HepG2 (cell line): Measurements from ENCODE around the gene KCTD18. TPM values are rescaled to one million over a fixed set of nuclear protein-coding genes. Genes with fewer than 3 reads are reported as not detected.
A peak's percentile ranks its signal among the peaks of the same experiment; 100 is the strongest.

ENCODE experiments used
- CCAR2 ChIP-seq: fragments of 200-400 bp; formaldehyde crosslinking; optimal IDR thresholded peaks from 2 replicates; pipeline ENCODE3; 2018; ENCODE audit warnings: low read depth, mild to moderate bottlenecking, low read length, moderate library complexity
- DBP ChIP-seq: sonication (generic); formaldehyde crosslinking; IDR thresholded peaks from 2 replicates; pipeline ENCODE4 v1.4.0; 2020; ENCODE audit warnings: missing genetic modification reagents; ENCODE audit errors: not compliant biosample characterization
- EHMT2 ChIP-seq: fragments of 200-600 bp; sonication (generic); IDR thresholded peaks from 2 replicates; pipeline ENCODE4 v1.7.0; 2017; ENCODE audit warnings: antibody characterized with exemption, low read depth, low read length, borderline replicate concordance
- EZH2 ChIP-seq: conservative IDR thresholded peaks from 2 replicates; pipeline ENCODE4 v1.6.1; 2012; ENCODE audit warnings: mild to moderate bottlenecking, low read depth, low read length, moderate library complexity
- HIC2 ChIP-seq: sonication (generic); formaldehyde crosslinking; IDR thresholded peaks from 2 replicates; pipeline ENCODE4 v1.9.0; 2022; ENCODE audit warnings: low read depth, missing genetic modification reagents
- HNRNPH1 ChIP-seq: fragments of 200-400 bp; formaldehyde crosslinking; optimal IDR thresholded peaks from 2 replicates; pipeline ENCODE3; 2017; ENCODE audit warnings: mild to moderate bottlenecking, low read depth, low read length
- MTF1 ChIP-seq: sonication (generic); formaldehyde crosslinking; IDR thresholded peaks from 2 replicates; pipeline ENCODE4 v1.5.0; 2020; ENCODE audit warnings: missing genetic modification reagents
- RARG ChIP-seq: sonication (generic); formaldehyde crosslinking; IDR thresholded peaks from 2 replicates; pipeline ENCODE4 v1.4.0; 2020; ENCODE audit warnings: low read depth, mild to moderate bottlenecking, missing genetic modification reagents
- SOX13 ChIP-seq, 3 experiments: fragments of 450-650 bp in 1 of 3; sonication (generic) in 1 of 3; formaldehyde crosslinking in 1 of 3; IDR thresholded peaks in 2 of 3; conservative IDR thresholded peaks in 1 of 3; 2 replicates each; pipeline versions ENCODE4 v1.5.0 to v1.6.1; 2016 to 2020; ENCODE audit warnings: antibody characterized with exemption in 1 of 3, mild to moderate bottlenecking in 1 of 3, missing compliant biosample characterization in 1 of 3, missing genetic modification reagents in 1 of 3, moderate library complexity in 1 of 3
- TBP ChIP-seq: sonication (generic); formaldehyde crosslinking; IDR thresholded peaks from 2 replicates; pipeline ENCODE4 v1.5.0; 2020; ENCODE audit warnings: missing genetic modification reagents
- TGIF2 ChIP-seq: IDR thresholded peaks from 2 replicates; pipeline ENCODE4 v1.6.1; 2016; ENCODE audit warnings: control low read depth, missing compliant biosample characterization
- TRIM22 ChIP-seq: fragments of 450-650 bp; IDR thresholded peaks from 2 replicates; pipeline ENCODE4 v1.6.1; 2017
- ZMAT5 ChIP-seq: sonication (generic); formaldehyde crosslinking; IDR thresholded peaks from 2 replicates; pipeline ENCODE4 v1.5.0; 2020; ENCODE audit warnings: mild to moderate bottlenecking, low read depth, missing genetic modification reagents, borderline replicate concordance
- ZNF546 ChIP-seq: sonication (generic); formaldehyde crosslinking; conservative IDR thresholded peaks from 2 replicates; pipeline ENCODE4 v1.8.1; 2023; ENCODE audit warnings: mild to moderate bottlenecking, missing genetic modification reagents
- ZNF703 ChIP-seq: sonication (generic); formaldehyde crosslinking; IDR thresholded peaks from 2 replicates; pipeline ENCODE4 v1.5.1; 2020; ENCODE audit warnings: missing genetic modification reagents, mild to moderate bottlenecking, moderate library complexity, borderline replicate concordance
- polyA plus RNA-seq, 8 experiments: library from polyadenylated mRNA; depleted of rRNA in 3 of 8; stranded (reverse) in 7 of 8; unstranded in 1 of 8; fragments of >200 nt; fragmentation: Illumina TruSeq in 4 of 8; extraction: Trizol in 4 of 8; gene quantifications; 2 replicates each; pipeline versions ENCODE4 v1.2.1 to v1.2.3, GENCODE V29; 2011 to 2016; ENCODE audit warnings: low read depth in 4 of 8, missing spikeins in 1 of 8, mixed read lengths in 1 of 8; ENCODE audit not compliant: insufficient read depth in 1 of 8
- total RNA-seq, 5 experiments: library from RNA; depleted of rRNA; stranded (reverse); fragments of >200 nt; fragmentation: Illumina TruSeq; extraction: Trizol; gene quantifications; 2 replicates each; pipeline ENCODE4 v1.2.3, GENCODE V29; 2016; ENCODE audit warnings: low read depth in 1 of 5
- TF ChIP-seq, protein P1 (sequence below): sonication (generic); formaldehyde crosslinking; IDR thresholded peaks from 2 replicates; pipeline ENCODE4 v1.5.0; 2020; ENCODE audit warnings: mild to moderate bottlenecking, missing genetic modification reagents
- TF ChIP-seq, protein P2 (sequence below): sonication (generic); formaldehyde crosslinking; IDR thresholded peaks from 2 replicates; pipeline ENCODE4 v1.5.0; 2020; ENCODE audit warnings: mild to moderate bottlenecking, missing genetic modification reagents
- TF ChIP-seq, protein P3 (sequence below): IDR thresholded peaks from 2 replicates; pipeline ENCODE4 v1.6.1; 2016; ENCODE audit warnings: control low read depth

The KCTD18 gene
- total and polyA plus RNA-seq, 2 of the 13 experiments (the other 11 are each of a cell fraction or from before 2014, with no cell fraction given), result 2.2 to 7.1 TPM

GRCh38 chr2:200483729-200484198 lies 26.1 kb downstream of the KCTD18 start (continued):
- no peak for TF ChIP-seq DBP
- TF ChIP-seq CCAR2, result no peak
- TF ChIP-seq SOX13 (IDR thresholded peaks at IDR 0.05), result no peak
- TF ChIP-seq SOX13 (CRISPR knock-in tag; conservative IDR thresholded peaks at IDR 0.05 in 1 of 2, IDR thresholded peaks at IDR 0.05 in 1 of 2), result 0 out of 4 replicates have a peak, but pooled peaks of 1 of the 2 experiments have one; percentile 46
- TF ChIP-seq TGIF2, result no peak
- no peak for TF ChIP-seq TBP
- no peak for TF ChIP-seq ZNF703 (CRISPR knock-in tag)
- TF ChIP-seq, protein P1, sequence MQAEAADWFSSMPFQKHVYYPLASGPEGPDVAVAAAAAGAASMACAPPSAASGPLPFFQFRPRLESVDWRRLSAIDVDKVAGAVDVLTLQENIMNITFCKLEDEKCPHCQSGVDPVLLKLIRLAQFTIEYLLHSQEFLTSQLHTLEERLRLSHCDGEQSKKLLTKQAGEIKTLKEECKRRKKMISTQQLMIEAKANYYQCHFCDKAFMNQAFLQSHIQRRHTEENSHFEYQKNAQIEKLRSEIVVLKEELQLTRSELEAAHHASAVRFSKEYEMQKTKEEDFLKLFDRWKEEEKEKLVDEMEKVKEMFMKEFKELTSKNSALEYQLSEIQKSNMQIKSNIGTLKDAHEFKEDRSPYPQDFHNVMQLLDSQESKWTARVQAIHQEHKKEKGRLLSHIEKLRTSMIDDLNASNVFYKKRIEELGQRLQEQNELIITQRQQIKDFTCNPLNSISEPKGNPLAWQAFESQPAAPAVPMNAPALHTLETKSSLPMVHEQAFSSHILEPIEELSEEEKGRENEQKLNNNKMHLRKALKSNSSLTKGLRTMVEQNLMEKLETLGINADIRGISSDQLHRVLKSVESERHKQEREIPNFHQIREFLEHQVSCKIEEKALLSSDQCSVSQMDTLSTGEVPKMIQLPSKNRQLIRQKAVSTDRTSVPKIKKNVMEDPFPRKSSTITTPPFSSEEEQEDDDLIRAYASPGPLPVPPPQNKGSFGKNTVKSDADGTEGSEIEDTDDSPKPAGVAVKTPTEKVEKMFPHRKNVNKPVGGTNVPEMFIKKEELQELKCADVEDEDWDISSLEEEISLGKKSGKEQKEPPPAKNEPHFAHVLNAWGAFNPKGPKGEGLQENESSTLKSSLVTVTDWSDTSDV (CRISPR knock-in tag), result no peak
- TF ChIP-seq, protein P2, sequence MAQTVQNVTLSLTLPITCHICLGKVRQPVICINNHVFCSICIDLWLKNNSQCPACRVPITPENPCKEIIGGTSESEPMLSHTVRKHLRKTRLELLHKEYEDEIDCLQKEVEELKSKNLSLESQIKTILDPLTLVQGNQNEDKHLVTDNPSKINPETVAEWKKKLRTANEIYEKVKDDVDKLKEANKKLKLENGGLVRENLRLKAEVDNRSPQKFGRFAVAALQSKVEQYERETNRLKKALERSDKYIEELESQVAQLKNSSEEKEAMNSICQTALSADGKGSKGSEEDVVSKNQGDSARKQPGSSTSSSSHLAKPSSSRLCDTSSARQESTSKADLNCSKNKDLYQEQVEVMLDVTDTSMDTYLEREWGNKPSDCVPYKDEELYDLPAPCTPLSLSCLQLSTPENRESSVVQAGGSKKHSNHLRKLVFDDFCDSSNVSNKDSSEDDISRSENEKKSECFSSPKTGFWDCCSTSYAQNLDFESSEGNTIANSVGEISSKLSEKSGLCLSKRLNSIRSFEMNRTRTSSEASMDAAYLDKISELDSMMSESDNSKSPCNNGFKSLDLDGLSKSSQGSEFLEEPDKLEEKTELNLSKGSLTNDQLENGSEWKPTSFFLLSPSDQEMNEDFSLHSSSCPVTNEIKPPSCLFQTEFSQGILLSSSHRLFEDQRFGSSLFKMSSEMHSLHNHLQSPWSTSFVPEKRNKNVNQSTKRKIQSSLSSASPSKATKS (CRISPR knock-in tag), result no peak
- TF ChIP-seq RARG (CRISPR knock-in tag), result no peak
- TF ChIP-seq ZMAT5 (CRISPR knock-in tag), result no peak
- TF ChIP-seq, protein P3, sequence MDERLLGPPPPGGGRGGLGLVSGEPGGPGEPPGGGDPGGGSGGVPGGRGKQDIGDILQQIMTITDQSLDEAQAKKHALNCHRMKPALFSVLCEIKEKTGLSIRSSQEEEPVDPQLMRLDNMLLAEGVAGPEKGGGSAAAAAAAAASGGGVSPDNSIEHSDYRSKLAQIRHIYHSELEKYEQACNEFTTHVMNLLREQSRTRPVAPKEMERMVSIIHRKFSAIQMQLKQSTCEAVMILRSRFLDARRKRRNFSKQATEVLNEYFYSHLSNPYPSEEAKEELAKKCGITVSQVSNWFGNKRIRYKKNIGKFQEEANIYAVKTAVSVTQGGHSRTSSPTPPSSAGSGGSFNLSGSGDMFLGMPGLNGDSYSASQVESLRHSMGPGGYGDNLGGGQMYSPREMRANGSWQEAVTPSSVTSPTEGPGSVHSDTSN, result no peak
- no peak for TF ChIP-seq EHMT2
- no peak for TF ChIP-seq TRIM22
- no peak for TF ChIP-seq HIC2 (CRISPR knock-in tag)
- TF ChIP-seq ZNF546 (CRISPR knock-in tag), result no peak
- no peak for TF ChIP-seq HNRNPH1
- TF ChIP-seq EZH2, result no peak
- no peak for TF ChIP-seq MTF1 (CRISPR knock-in tag)
